Neural cell (in vitro differentiated cells): ENCODE measurements around the gene KLHL6. TPM values are rescaled to one million over a fixed set of nuclear protein-coding genes. Genes with fewer than 3 reads are reported as not detected.

Experiments used
- H2AFZ ChIP-seq: fragments of 200-600, 300-800 bp; sonication (generic), shearing (Covaris generic); 2 replicates; pipeline ENCODE4 v1.6.0; 2014; ENCODE audit warnings: low read depth, mild to moderate bottlenecking, antibody characterized with exemption, low read length, moderate library complexity
- H3F3A ChIP-seq: fragments of 200-600 bp; shearing (Covaris generic); 2 replicates; pipeline ENCODE4 v1.6.1; 2016; ENCODE audit warnings: mild to moderate bottlenecking, moderate library complexity, mixed read lengths, antibody characterized with exemption, low read length; ENCODE audit not compliant: insufficient read depth, poor library complexity, severe bottlenecking
- H3K27ac ChIP-seq: fragments of 200-600, 300-800 bp; sonication (generic), shearing (Covaris generic); 2 replicates; pipeline ENCODE4 v1.5.1; 2014; ENCODE audit warnings: mild to moderate bottlenecking, low read length, moderate library complexity
- H3K27me3 ChIP-seq: fragments of 300-800, 200-600 bp; sonication (generic), shearing (Covaris generic); 2 replicates; pipeline ENCODE4 v1.6.0; 2014; ENCODE audit warnings: mild to moderate bottlenecking, low read depth, low read length, moderate library complexity; ENCODE audit not compliant: insufficient read depth
- H3K36me3 ChIP-seq: fragments of 300-800, 200-600 bp; sonication (generic), shearing (Covaris generic); 2 replicates; pipeline ENCODE4 v1.5.1; 2014; ENCODE audit warnings: mild to moderate bottlenecking, antibody characterized with exemption, low read length, moderate library complexity; ENCODE audit not compliant: insufficient read depth
- H3K4me2 ChIP-seq: fragments of 300-800, 200-600 bp; sonication (generic), shearing (Covaris generic); 2 replicates; pipeline ENCODE4 v1.6.0; 2014; ENCODE audit warnings: mild to moderate bottlenecking, low read length
- H3K4me3 ChIP-seq: fragments of 300-800, 200-600 bp; sonication (generic), shearing (Covaris generic); 2 replicates; pipeline ENCODE4 v1.5.1; 2014; ENCODE audit warnings: mild to moderate bottlenecking, low read length, moderate library complexity
- H3K79me2 ChIP-seq: fragments of 200-600 bp; shearing (Covaris generic); replicated peaks from 2 replicates; pipeline ENCODE4 v1.6.0; 2014; ENCODE audit warnings: mild to moderate bottlenecking, low read length, moderate library complexity; ENCODE audit not compliant: insufficient read depth
- H3K9ac ChIP-seq: fragments of 300-800, 200-600 bp; sonication (generic), shearing (Covaris generic); 2 replicates; pipeline ENCODE4 v1.6.1; 2016; ENCODE audit warnings: mild to moderate bottlenecking, low read length, mixed read lengths
- H3K9me2 ChIP-seq: fragments of 200-600 bp; shearing (Covaris generic); 2 replicates; pipeline ENCODE4 v1.6.1; 2016; ENCODE audit warnings: mild to moderate bottlenecking, low read length, mixed read lengths; ENCODE audit not compliant: insufficient read depth
- H3K9me3 ChIP-seq: fragments of 200-600, 300-800 bp; sonication (generic), shearing (Covaris generic); 2 replicates; pipeline ENCODE4 v1.6.1; 2016; ENCODE audit warnings: mild to moderate bottlenecking, mixed run types, low read length, moderate library complexity, mixed read lengths
- H4K20me1 ChIP-seq: fragments of 200-600 bp; shearing (Covaris generic); 2 replicates; pipeline ENCODE4 v1.6.1; 2016; ENCODE audit warnings: mild to moderate bottlenecking, mixed run types; ENCODE audit not compliant: insufficient read depth
- CTCF ChIP-seq: fragments of 450-650 bp; IDR thresholded peaks from 2 replicates; pipeline ENCODE4 v1.5.1; 2014; ENCODE audit warnings: antibody characterized with exemption, mild to moderate bottlenecking, moderate library complexity; ENCODE audit not compliant: poor library complexity, severe bottlenecking
- EP300 ChIP-seq: fragments of 450-650 bp; conservative IDR thresholded peaks from 2 replicates; pipeline ENCODE4 v1.6.1; 2014; ENCODE audit warnings: antibody characterized with exemption, mild to moderate bottlenecking, moderate library complexity; ENCODE audit not compliant: poor library complexity, severe bottlenecking
- EZH2 ChIP-seq: fragments of 200-600, 300-800 bp; shearing (Covaris generic), sonication (generic); IDR thresholded peaks from 2 replicates; pipeline ENCODE4 v1.6.1; 2014; ENCODE audit warnings: antibody characterized with exemption, low read length, borderline replicate concordance, mild to moderate bottlenecking; ENCODE audit not compliant: insufficient read depth, poor library complexity, severe bottlenecking
- MXI1 ChIP-seq: fragments of 450-650 bp; conservative IDR thresholded peaks from 2 replicates; pipeline ENCODE4 v1.6.1; 2014; ENCODE audit warnings: antibody characterized with exemption, mild to moderate bottlenecking; ENCODE audit not compliant: poor library complexity, severe bottlenecking
- POLR2AphosphoS5 ChIP-seq: IDR thresholded peaks from 2 replicates; pipeline ENCODE4 v1.6.1; 2012
- RAD21 ChIP-seq: fragments of 450-650 bp; conservative IDR thresholded peaks from 2 replicates; pipeline ENCODE4 v1.6.1; 2014; ENCODE audit warnings: antibody characterized with exemption, mild to moderate bottlenecking, moderate library complexity
- REST ChIP-seq: IDR thresholded peaks from 2 replicates; pipeline ENCODE4 v1.6.1; 2012; ENCODE audit warnings: borderline replicate concordance
- SMC3 ChIP-seq: fragments of 450-650 bp; conservative IDR thresholded peaks from 2 replicates; pipeline ENCODE4 v1.6.1; 2014; ENCODE audit warnings: antibody characterized with exemption, mild to moderate bottlenecking, moderate library complexity; ENCODE audit not compliant: poor library complexity
- TAF1 ChIP-seq: IDR thresholded peaks from 2 replicates; pipeline ENCODE4 v1.6.1; 2012; ENCODE audit warnings: low read depth
- polyA plus RNA-seq: library from polyadenylated mRNA; depleted of rRNA; stranded (reverse); fragments of >200 nt; gene quantifications from 2 replicates; pipeline ENCODE4 v1.2.3, GENCODE V29; 2014

KLHL6 gene
- polyA plus RNA-seq, 1 donor from 2014 or later: not detected

GRCh38 chr3:183514021-183514420 lies 41.5 kb downstream of the KLHL6 start:
- H3K79me2 ChIP-seq: no peaks in the 10 kb centered on the region
- H3K9ac ChIP-seq: no peak overlapping the region
- no peak overlapping the region for H2AFZ ChIP-seq
- TF ChIP-seq TAF1 (no peak), SMC3 (no peak), REST (no peak), CTCF (no peak), EP300 (no peak), RAD21 (no peak), MXI1 (no peak), EZH2 (no peak), POLR2AphosphoS5 (no peak)
- H3K36me3 ChIP-seq: no peaks in the 10 kb centered on the region
- H3K9me3 ChIP-seq: no peaks in the 10 kb centered on the region
- no peaks in the 10 kb centered on the region for H3F3A ChIP-seq
- H4K20me1 ChIP-seq: no peaks in the 10 kb centered on the region
- no peak overlapping the region for H3K4me2 ChIP-seq
- no peak overlapping the region for H3K4me3 ChIP-seq
- no peaks in the 10 kb centered on the region for H3K9me2 ChIP-seq
- H3K27me3 ChIP-seq: no peaks in the 10 kb centered on the region
- H3K27ac ChIP-seq: no peak overlapping the region

GRCh38 chr3:183513046-183513706 lies 42.3 kb downstream of the KLHL6 start:
- no peak overlapping the region for H3K9ac ChIP-seq
- H3K4me3 ChIP-seq: no peak overlapping the region
- no peaks in the 10 kb centered on the region for H3K9me3 ChIP-seq
- H3K36me3 ChIP-seq: no peaks in the 10 kb centered on the region
- H3K4me2 ChIP-seq: no peak overlapping the region
- H3K9me2 ChIP-seq: no peaks in the 10 kb centered on the region
- no peak overlapping the region for H3K27ac ChIP-seq
- no peaks in the 10 kb centered on the region for H3K79me2 ChIP-seq
- no peaks in the 10 kb centered on the region for H3K27me3 ChIP-seq
- H2AFZ ChIP-seq: no peak overlapping the region
- no peaks in the 10 kb centered on the region for H4K20me1 ChIP-seq
- no peaks in the 10 kb centered on the region for H3F3A ChIP-seq
- TF ChIP-seq POLR2AphosphoS5 (no peak), SMC3 (no peak), CTCF (no peak), EZH2 (no peak), TAF1 (no peak), EP300 (no peak), REST (no peak), RAD21 (no peak), MXI1 (no peak)
